HepG2 (cell line): ENCODE data around the gene ITIH2. TPM values are rescaled to one million over a fixed set of nuclear protein-coding genes. Genes with fewer than 3 reads are reported as not detected.
A peak's percentile ranks its signal among the peaks of the same experiment; 100 is the strongest.

Source experiments
- BORCS8-MEF2B ChIP-seq: sonication (generic); formaldehyde crosslinking; IDR thresholded peaks from 2 replicates; pipeline ENCODE4 v1.8.0; 2022; ENCODE audit warnings: mild to moderate bottlenecking, missing genetic modification reagents
- HES4 ChIP-seq: sonication (generic); formaldehyde crosslinking; IDR thresholded peaks from 2 replicates; pipeline ENCODE4 v1.9.0; 2021; ENCODE audit warnings: mild to moderate bottlenecking, missing genetic modification reagents, borderline replicate concordance
- NCOA5 ChIP-seq: sonication (generic); formaldehyde crosslinking; IDR thresholded peaks from 2 replicates; pipeline ENCODE4 v1.4.0; 2020; ENCODE audit warnings: missing genetic modification reagents
- SOX6 ChIP-seq, 2 experiments: fragments of 450-650 bp in 1 of 2; sonication (generic) in 1 of 2; formaldehyde crosslinking in 1 of 2; IDR thresholded peaks; 2 replicates each; pipeline versions ENCODE4 v1.4.0 to v1.6.1; 2017 to 2020; ENCODE audit warnings: antibody characterized with exemption in 1 of 2, mild to moderate bottlenecking in 1 of 2, missing genetic modification reagents in 1 of 2
- TEAD2 ChIP-seq: sonication (generic); formaldehyde crosslinking; IDR thresholded peaks from 2 replicates; pipeline ENCODE4 v1.9.0; 2021; ENCODE audit warnings: missing genetic modification reagents
- THYN1 ChIP-seq: sonication (generic); formaldehyde crosslinking; IDR thresholded peaks from 2 replicates; pipeline ENCODE4 v1.8.1; 2023; ENCODE audit warnings: low read depth, mild to moderate bottlenecking, moderate library complexity, missing genetic modification reagents, borderline replicate concordance
- ZBED4 ChIP-seq: sonication (generic); formaldehyde crosslinking; IDR thresholded peaks from 2 replicates; pipeline ENCODE4 v1.4.0; 2020; ENCODE audit warnings: missing genetic modification reagents, borderline replicate concordance
- ZFP41 ChIP-seq: sonication (generic); formaldehyde crosslinking; IDR thresholded peaks from 2 replicates; pipeline ENCODE4 v1.4.0; 2020; ENCODE audit warnings: mild to moderate bottlenecking, missing genetic modification reagents, borderline replicate concordance
- ZFX ChIP-seq: sonication (generic); formaldehyde crosslinking; IDR thresholded peaks from 2 replicates; pipeline ENCODE4 v1.4.0; 2020; ENCODE audit warnings: mild to moderate bottlenecking, low read depth, missing genetic modification reagents, moderate library complexity
- ZNF614 ChIP-seq: IDR thresholded peaks from 2 replicates; pipeline ENCODE4 v1.6.1; 2018; ENCODE audit warnings: missing biosample characterization, missing genetic modification reagents, inconsistent platforms, borderline replicate concordance
- ZNF790 ChIP-seq: sonication (generic); formaldehyde crosslinking; IDR thresholded peaks from 2 replicates; pipeline ENCODE4 v1.8.0; 2022; ENCODE audit warnings: missing genetic modification reagents, mild to moderate bottlenecking, borderline replicate concordance
- ZNF83 ChIP-seq: sonication (generic); formaldehyde crosslinking; IDR thresholded peaks from 2 replicates; pipeline ENCODE4 v1.4.0; 2020; ENCODE audit warnings: missing genetic modification reagents, mild to moderate bottlenecking, borderline replicate concordance
- polyA plus RNA-seq, 8 experiments: library from polyadenylated mRNA; depleted of rRNA in 3 of 8; stranded (reverse) in 7 of 8; unstranded in 1 of 8; fragments of >200 nt; fragmentation: Illumina TruSeq in 4 of 8; extraction: Trizol in 4 of 8; gene quantifications; 2 replicates each; pipeline versions ENCODE4 v1.2.1 to v1.2.3, GENCODE V29; 2011 to 2016; ENCODE audit warnings: low read depth in 4 of 8, missing spikeins in 1 of 8, mixed read lengths in 1 of 8; ENCODE audit not compliant: insufficient read depth in 1 of 8
- total RNA-seq, 5 experiments: library from RNA; depleted of rRNA; stranded (reverse); fragments of >200 nt; fragmentation: Illumina TruSeq; extraction: Trizol; gene quantifications; 2 replicates each; pipeline ENCODE4 v1.2.3, GENCODE V29; 2016; ENCODE audit warnings: low read depth in 1 of 5
- TF ChIP-seq, protein P1 (sequence below): IDR thresholded peaks from 2 replicates; pipeline ENCODE4 v1.6.1; 2012; ENCODE audit warnings: low read depth, low read length, improper control_type of control experiment

ITIH2 gene
- total and polyA plus RNA-seq, 2 of the 13 experiments (the other 11 are each of a cell fraction or from before 2014, with no cell fraction given): 1,197 to 1,427 TPM

- TF ChIP-seq ZNF614 (0 out of 2 replicates have a peak, but pooled peaks have one; percentile 17), HES4 (CRISPR knock-in tag) (no peak), NCOA5 (CRISPR knock-in tag) (no peak), ZNF83 (CRISPR knock-in tag) (no peak), THYN1 (CRISPR knock-in tag) (no peak), SOX6 (IDR thresholded peaks at IDR 0.05) (no peak), SOX6 (CRISPR knock-in tag; IDR thresholded peaks at IDR 0.05) (no peak), ZFP41 (CRISPR knock-in tag) (no peak), ZNF790 (no peak), ZBED4 (CRISPR knock-in tag) (0 out of 2 replicates have a peak, but pooled peaks have one; percentile 34), TEAD2 (CRISPR knock-in tag) (no peak), ZFX (CRISPR knock-in tag) (0 out of 2 replicates have a peak, but pooled peaks have one; percentile 29), BORCS8-MEF2B (no peak)
- TF ChIP-seq, protein P1, sequence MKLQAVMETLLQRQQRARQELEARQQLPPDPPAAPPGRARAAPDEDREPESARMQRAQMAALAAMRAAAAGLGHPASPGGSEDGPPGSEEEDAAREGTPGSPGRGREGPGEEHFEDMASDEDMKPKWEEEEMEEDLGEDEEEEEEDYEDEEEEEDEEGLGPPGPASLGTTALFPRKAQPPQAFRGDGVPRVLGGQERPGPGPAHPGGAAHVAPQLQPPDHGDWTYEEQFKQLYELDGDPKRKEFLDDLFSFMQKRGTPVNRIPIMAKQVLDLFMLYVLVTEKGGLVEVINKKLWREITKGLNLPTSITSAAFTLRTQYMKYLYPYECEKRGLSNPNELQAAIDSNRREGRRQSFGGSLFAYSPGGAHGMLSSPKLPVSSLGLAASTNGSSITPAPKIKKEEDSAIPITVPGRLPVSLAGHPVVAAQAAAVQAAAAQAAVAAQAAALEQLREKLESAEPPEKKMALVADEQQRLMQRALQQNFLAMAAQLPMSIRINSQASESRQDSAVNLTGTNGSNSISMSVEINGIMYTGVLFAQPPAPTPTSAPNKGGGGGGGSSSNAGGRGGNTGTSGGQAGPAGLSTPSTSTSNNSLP: no peak
These were observed 6.6 kb upstream of the ITIH2 start (continued) for GRCh38 chr10:7696545-7696944.
